ENCODE results near the gene RNPEPL1.

RNPEPL1 gene

GRCh38 chr2:240570531-240571313, 2.4 kb downstream of the RNPEPL1 start:
- no peak for TF ChIP-seq CTCF (IDR thresholded peaks at IDR 0.05; ENCODE audit: control insufficient read depth, insufficient read depth, low read depth, low read length, missing control alignments)
- no peak for DNase-seq (ENCODE audit: low read depth)
- no peak overlapping the region for H3K4me3 ChIP-seq (ENCODE audit: control insufficient read depth, low read depth, low read length)

GRCh38 chr2:240571314-240571973, 3.2 kb downstream of the RNPEPL1 start:
- no peak for TF ChIP-seq CTCF (IDR thresholded peaks at IDR 0.05; ENCODE audit: control insufficient read depth, insufficient read depth, low read depth, low read length, missing control alignments)
- no peak for DNase-seq (ENCODE audit: low read depth)
- no peak overlapping the region for H3K4me3 ChIP-seq (ENCODE audit: control insufficient read depth, low read depth, low read length)

GRCh38 chr2:240572141-240573031, 4.1 kb downstream of the RNPEPL1 start:
- no peak for TF ChIP-seq CTCF (IDR thresholded peaks at IDR 0.05; ENCODE audit: control insufficient read depth, insufficient read depth, low read depth, low read length, missing control alignments)
- no peak overlapping the region for H3K4me3 ChIP-seq (ENCODE audit: control insufficient read depth, low read depth, low read length)

GRCh38 chr2:240573071-240573515, 4.8 kb downstream of the RNPEPL1 start:
- H3K4me3 ChIP-seq (ENCODE audit: control insufficient read depth, low read depth, low read length): no peak overlapping the region
- DNase-seq (ENCODE audit: low read depth): no peak
- TF ChIP-seq CTCF (IDR thresholded peaks at IDR 0.05; ENCODE audit: control insufficient read depth, insufficient read depth, low read depth, low read length, missing control alignments): no peak

More at GRCh38 chr2:240572141-240573031, 4.1 kb downstream of the RNPEPL1 start:
- DNase-seq (ENCODE audit: low read depth): no peak

- DNase-seq (ENCODE audit: low read depth): no peak
- TF ChIP-seq CTCF (IDR thresholded peaks at IDR 0.05; ENCODE audit: control insufficient read depth, insufficient read depth, low read depth, low read length, missing control alignments): no peak
- H3K4me3 ChIP-seq (ENCODE audit: control insufficient read depth, low read depth, low read length): no peak overlapping the region
Observed at GRCh38 chr2:240573516-240574385, 5.5 kb downstream of the RNPEPL1 start.

Measured in AG09309 (cell line).